K562 (cell line): Measurements from ENCODE around the gene ERCC2. TPM values are rescaled to one million over a fixed set of nuclear protein-coding genes. Genes with fewer than 3 reads are reported as not detected.

ENCODE experiments used
- HMGN3 ChIP-seq: IDR thresholded peaks from 2 replicates; pipeline ENCODE4 v1.6.1; 2011; ENCODE audit warnings: borderline replicate concordance, low read depth, mild to moderate bottlenecking, mixed read lengths, low read length; ENCODE audit not compliant: insufficient read length; ENCODE audit errors: extremely low read depth
- MTA2 ChIP-seq: fragments of 450-650 bp; IDR thresholded peaks from 2 replicates; pipeline ENCODE4 v1.6.1; 2016; ENCODE audit warnings: low read depth
- NONO ChIP-seq, 2 experiments: fragments of 200-400 bp in 1 of 2; fragments of 450-650 bp in 1 of 2; formaldehyde crosslinking in 1 of 2; IDR thresholded peaks; 2 replicates each; pipeline ENCODE4 v1.6.1; 2017; ENCODE audit warnings: low read depth in 2 of 2, mild to moderate bottlenecking in 2 of 2, moderate library complexity in 2 of 2, low read length in 1 of 2
- NRF1 ChIP-seq, 2 experiments: fragments of 450-650 bp; IDR thresholded peaks in 1 of 2; conservative IDR thresholded peaks in 1 of 2; 2 replicates each; pipeline ENCODE4 v1.6.1; 2014; ENCODE audit warnings: mild to moderate bottlenecking in 2 of 2
- POLR2G ChIP-seq: fragments of 200-400 bp; formaldehyde crosslinking; IDR thresholded peaks from 2 replicates; pipeline ENCODE4 v1.6.1; 2017; ENCODE audit warnings: low read depth, mild to moderate bottlenecking, antibody characterized with exemption, low read length, moderate library complexity
- RAD21 ChIP-seq, 2 experiments: fragments of 250-450 bp in 1 of 2; fragments of 450-650 bp in 1 of 2; sonication (Bioruptor Pico) in 1 of 2; formaldehyde crosslinking in 1 of 2; IDR thresholded peaks in 1 of 2; conservative IDR thresholded peaks in 1 of 2; 2 replicates each; pipeline versions ENCODE4 v1.4.0 to v1.8.0; 2020 to 2022; ENCODE audit warnings: mild to moderate bottlenecking in 2 of 2, moderate library complexity in 1 of 2
- SMAD4 ChIP-seq: fragments of 250-450 bp; sonication (Bioruptor Pico); conservative IDR thresholded peaks from 2 replicates; pipeline ENCODE4 v1.8.0; 2021; ENCODE audit warnings: inconsistent platforms, mild to moderate bottlenecking, moderate library complexity
- SNRNP70 ChIP-seq: fragments of 200-400 bp; formaldehyde crosslinking; optimal IDR thresholded peaks from 2 replicates; pipeline ENCODE3; 2017; ENCODE audit warnings: low read depth, low read length
- SPI1 ChIP-seq: IDR thresholded peaks from 2 replicates; pipeline ENCODE4 v1.6.1; 2011; ENCODE audit warnings: low read depth, low read length, control low read depth, borderline replicate concordance
- STAG1 ChIP-seq: sonication (generic); formaldehyde crosslinking; IDR thresholded peaks from 2 replicates; pipeline ENCODE4 v1.5.0; 2020; ENCODE audit warnings: missing genetic modification reagents, borderline replicate concordance
- ZNF174 ChIP-seq: fragments of 250-450 bp; sonication (Bioruptor Pico); IDR thresholded peaks from 2 replicates; pipeline ENCODE4 v1.4.0; 2020; ENCODE audit warnings: mild to moderate bottlenecking
- ZNF217 ChIP-seq: sonication (generic); formaldehyde crosslinking; IDR thresholded peaks from 2 replicates; pipeline ENCODE4 v1.8.0; 2022; ENCODE audit warnings: mild to moderate bottlenecking, missing genetic modification reagents
- ZNF778 ChIP-seq: fragments of 450-650 bp; formaldehyde crosslinking; IDR thresholded peaks from 2 replicates; pipeline ENCODE4 v1.4.0; 2020; ENCODE audit warnings: mild to moderate bottlenecking, moderate library complexity
- polyA plus RNA-seq, 8 experiments: library from polyadenylated mRNA; depleted of rRNA in 4 of 8; stranded (reverse) in 5 of 8; unstranded in 3 of 8; fragments of >200 nt; fragmentation: Nextera tagmentation in 2 of 8; fragmentation: Illumina TruSeq in 1 of 8; extraction: Ambion mirVana in 2 of 8; extraction: Trizol in 1 of 8; gene quantifications; 2 replicates each; pipeline versions ENCODE4 v1.2.1 to v1.2.3, GENCODE V29; 2011 to 2014; ENCODE audit warnings: inconsistent platforms in 1 of 8, missing spikeins in 1 of 8
- total RNA-seq, 7 experiments: library from RNA; depleted of rRNA in 6 of 7; stranded (reverse); fragments of >200 nt in 6 of 7; fragmentation: Illumina TruSeq in 2 of 7; extraction: Trizol in 2 of 7; gene quantifications; 2 replicates each; pipeline versions ENCODE4 v1.2.1 to v1.2.3, GENCODE V29; 2011 to 2021; ENCODE audit warnings: low replicate concordance in 1 of 7
- TF ChIP-seq, protein P1 (sequence below): fragments of 450-650 bp; IDR thresholded peaks from 2 replicates; pipeline ENCODE4 v1.6.1; 2016; ENCODE audit warnings: missing biosample characterization, missing genetic modification characterization
- TF ChIP-seq, protein P2 (sequence below): sonication (generic); formaldehyde crosslinking; IDR thresholded peaks from 2 replicates; pipeline ENCODE4 v1.9.0; 2022; ENCODE audit warnings: mild to moderate bottlenecking, missing genetic modification reagents
- TF ChIP-seq, protein P3 (sequence below): sonication (generic); formaldehyde crosslinking; IDR thresholded peaks from 2 replicates; pipeline ENCODE4 v1.8.0; 2022; ENCODE audit warnings: missing genetic modification reagents, mild to moderate bottlenecking, moderate library complexity, borderline replicate concordance

ERCC2 gene
- total and polyA plus RNA-seq, 9 of the 15 experiments (the other 6 are each of a cell fraction or from before 2014, with no cell fraction given): 2.2 to 55.9 (median 23.4) TPM

DNA sequence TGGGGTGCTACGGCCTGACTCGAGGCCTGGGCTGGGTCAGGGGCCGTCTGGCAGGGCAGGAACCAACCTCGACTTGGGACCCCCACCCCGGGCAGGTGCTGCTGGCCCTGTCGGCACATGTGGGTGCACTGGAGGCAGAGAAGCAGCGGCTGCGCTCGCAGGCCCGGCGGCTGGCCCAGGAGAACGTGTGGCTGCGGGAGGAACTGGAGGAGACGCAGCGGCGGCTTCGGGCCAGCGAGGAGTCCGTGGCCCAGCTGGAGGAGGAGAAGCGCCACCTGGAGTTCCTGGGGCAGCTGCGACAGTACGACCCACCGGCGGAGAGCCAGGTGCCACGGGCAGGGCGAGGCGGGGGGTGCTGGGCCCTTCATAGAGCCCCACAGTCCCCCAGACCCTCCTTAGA is 23.9 kb downstream of the ERCC2 start (continued):
- TF ChIP-seq RAD21 (CRISPR knock-in tag; conservative IDR thresholded peaks at IDR 0.05 in 1 of 2, IDR thresholded peaks at IDR 0.05 in 1 of 2) (peak; percentile 10 to 48; a peak in 2 of 4 replicates), SPI1 (peak; percentile 55; the same call in 1 of the 2 replicates), ZNF778 (no peak), ZNF174 (CRISPR knock-in tag) (no peak), SMAD4 (0 out of 2 replicates have a peak, but pooled peaks have one; percentile 38), NONO (IDR thresholded peaks at IDR 0.05; ENCODE audit: low read depth in 2 of 2, low read length in 1 of 2) (peak in 1 of 2 experiments; percentile 30; a peak in 1 of 4 replicates), ZNF217 (CRISPR knock-in tag) (no peak), NRF1 (conservative IDR thresholded peaks at IDR 0.05 in 1 of 2, IDR thresholded peaks at IDR 0.05 in 1 of 2) (peak; percentile 24 to 49; a peak in 1 of 4 replicates), POLR2G (peak; percentile 57), SNRNP70 (no peak), MTA2 (no peak), STAG1 (peak; percentile 50; the same call in 1 of the 2 replicates), HMGN3 (peak; percentile 56)
- TF ChIP-seq, protein P1, sequence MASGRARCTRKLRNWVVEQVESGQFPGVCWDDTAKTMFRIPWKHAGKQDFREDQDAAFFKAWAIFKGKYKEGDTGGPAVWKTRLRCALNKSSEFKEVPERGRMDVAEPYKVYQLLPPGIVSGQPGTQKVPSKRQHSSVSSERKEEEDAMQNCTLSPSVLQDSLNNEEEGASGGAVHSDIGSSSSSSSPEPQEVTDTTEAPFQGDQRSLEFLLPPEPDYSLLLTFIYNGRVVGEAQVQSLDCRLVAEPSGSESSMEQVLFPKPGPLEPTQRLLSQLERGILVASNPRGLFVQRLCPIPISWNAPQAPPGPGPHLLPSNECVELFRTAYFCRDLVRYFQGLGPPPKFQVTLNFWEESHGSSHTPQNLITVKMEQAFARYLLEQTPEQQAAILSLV (tag): no peak
- TF ChIP-seq, protein P2, sequence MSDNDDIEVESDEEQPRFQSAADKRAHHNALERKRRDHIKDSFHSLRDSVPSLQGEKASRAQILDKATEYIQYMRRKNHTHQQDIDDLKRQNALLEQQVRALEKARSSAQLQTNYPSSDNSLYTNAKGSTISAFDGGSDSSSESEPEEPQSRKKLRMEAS (CRISPR knock-in tag): peak; percentile 65
- TF ChIP-seq, protein P3, sequence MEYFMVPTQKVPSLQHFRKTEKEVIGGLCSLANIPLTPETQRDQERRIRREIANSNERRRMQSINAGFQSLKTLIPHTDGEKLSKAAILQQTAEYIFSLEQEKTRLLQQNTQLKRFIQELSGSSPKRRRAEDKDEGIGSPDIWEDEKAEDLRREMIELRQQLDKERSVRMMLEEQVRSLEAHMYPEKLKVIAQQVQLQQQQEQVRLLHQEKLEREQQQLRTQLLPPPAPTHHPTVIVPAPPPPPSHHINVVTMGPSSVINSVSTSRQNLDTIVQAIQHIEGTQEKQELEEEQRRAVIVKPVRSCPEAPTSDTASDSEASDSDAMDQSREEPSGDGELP (CRISPR knock-in tag): peak; percentile 92
